Panc1 (cell line): Measurements from ENCODE around the gene LMNB1.
"Not testable (repeated sequence)": the region's sequence is repeated elsewhere in the genome, so short reads cannot be mapped to it uniquely, and the experiment has no call there.

ENCODE experiments used
- CTCF ChIP-seq: fragments of 450-650 bp; IDR thresholded peaks from 2 replicates; pipeline ENCODE4 v1.5.1; 2017; ENCODE audit warnings: mild to moderate bottlenecking
- POLR2AphosphoS5 ChIP-seq: IDR thresholded peaks from 2 replicates; pipeline ENCODE4 v1.6.1; 2012; ENCODE audit warnings: mild to moderate bottlenecking, low read depth, low read length, moderate library complexity
- REST ChIP-seq, 2 experiments: IDR thresholded peaks; 2 replicates each; pipeline ENCODE4 v1.6.1; 2011 to 2012; ENCODE audit warnings: low read depth in 2 of 2, control low read depth in 1 of 2, low read length in 1 of 2, mild to moderate bottlenecking in 1 of 2, moderate library complexity in 1 of 2; ENCODE audit not compliant: insufficient read depth in 1 of 2
- SIN3A ChIP-seq: IDR thresholded peaks from 2 replicates; pipeline ENCODE4 v1.6.1; 2012; ENCODE audit warnings: low read depth, mild to moderate bottlenecking, low read length, moderate library complexity, borderline replicate concordance; ENCODE audit not compliant: insufficient read depth
- TCF7L2 ChIP-seq: IDR thresholded peaks from 2 replicates; pipeline ENCODE4 v1.6.1; 2011; ENCODE audit warnings: mild to moderate bottlenecking, low read depth, low read length, inconsistent platforms

DNA sequence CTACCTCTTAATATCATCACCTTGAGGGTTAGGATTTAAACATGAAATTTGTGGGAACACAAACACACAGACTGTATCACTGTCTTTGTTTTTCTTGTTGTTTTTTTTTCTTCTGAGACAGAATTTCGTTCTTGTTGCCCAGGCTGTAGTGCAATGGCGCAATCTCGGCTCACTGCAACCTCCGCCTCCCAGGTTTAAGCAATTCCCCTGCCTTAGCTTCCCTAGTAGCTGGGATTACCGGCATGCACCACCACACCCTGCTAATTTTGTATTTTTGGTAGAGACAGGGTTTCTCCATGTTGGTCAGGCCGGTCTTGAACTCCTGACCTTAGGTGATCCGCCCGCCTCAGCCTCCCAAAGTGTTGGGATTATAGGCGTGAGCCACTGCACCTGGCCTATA lies 36.9 kb downstream of the LMNB1 start:
- TF ChIP-seq CTCF; SIN3A; REST (IDR thresholded peaks at IDR 0.05; ENCODE audit: insufficient read depth in 1 of 2, low read depth in 2 of 2, low read length in 1 of 2); POLR2AphosphoS5; TCF7L2: not testable (repeated sequence)
